Psoas muscle (tissue), 8 donors: ENCODE measurements around the gene RNF213. TPM values are rescaled to one million over a fixed set of nuclear protein-coding genes. Genes with fewer than 3 reads are reported as not detected.
A peak's percentile ranks its signal among the peaks of the same experiment; 100 is the strongest.

ENCODE experiments used
- ATAC-seq, 4 donors: fragments of 200-7000 bp; cut with Tn5 transposase; one replicate each; pipeline ENCODE4 v1.9.1; 2020; ENCODE audit warnings: moderate library complexity in 3 of 4, mild to moderate bottlenecking in 2 of 4
- DNase-seq, 2 donors: peaks; one replicate each; pipeline ENCODE4 v3.0.0-alpha.2; 2020
- H3K27ac ChIP-seq: fragments of 200-600 bp; one replicate; pipeline ENCODE4 v1.8.0; 2022
- H3K27me3 ChIP-seq, 3 donors: fragments of 200-600 bp in 1 of 3; one replicate each; pipeline versions ENCODE4 v1.6.1 to v1.8.0; 2013 to 2022; ENCODE audit warnings: low read length in 2 of 3, mild to moderate bottlenecking in 2 of 3, moderate library complexity in 1 of 3; ENCODE audit not compliant: insufficient read depth in 3 of 3
- H3K36me3 ChIP-seq, 2 donors: fragments of 200-600 bp in 1 of 2; one replicate each; pipeline versions ENCODE4 v1.6.1 to v1.8.0; 2013 to 2022; ENCODE audit warnings: low read depth in 1 of 2, mild to moderate bottlenecking in 1 of 2, moderate library complexity in 1 of 2; ENCODE audit not compliant: insufficient read depth in 1 of 2
- H3K4me1 ChIP-seq: fragments of 200-600 bp; one replicate; pipeline ENCODE4 v1.8.0; 2022
- H3K4me3 ChIP-seq: fragments of 200-600 bp; one replicate; pipeline ENCODE4 v1.8.0; 2022; ENCODE audit warnings: mild to moderate bottlenecking
- H3K9me3 ChIP-seq: fragments of 200-600 bp; one replicate; pipeline ENCODE4 v1.8.0; 2022
- WGBS, 3 donors: extraction: QIAGEN DNeasy Blood & Tissue Kit; methylation state at CpG; one replicate each; pipeline versions ENCODE4 v1.1.6 to v1.1.7; 2013; 5-methylcytosine and 5-hydroxymethylcytosine counted together
- intact Hi-C, 2 donors: fragments of 100-400 bp; cut with DNase I; formaldehyde crosslinking; loops; one replicate each; pipeline versions ENCODE4 v1.11.0 to v1.14.2; 2022
- polyA plus RNA-seq, 3 donors: library from polyadenylated mRNA; stranded (reverse); fragments of 200-250 nt; gene quantifications; one replicate each; pipeline ENCODE4 v1.2.3, GENCODE V29; 2013
- total RNA-seq, 4 donors: library from RNA; stranded (reverse); fragmentation: NEBNext Ultra II Directional in 2 of 4; extraction: Animal tissue kit (Norgen Biotek cat#: 25700) in 2 of 4; gene quantifications; one replicate each; pipeline versions ENCODE4 v1.2.1 to v1.2.4, GENCODE V29; 2021 to 2023
- TF ChIP-seq, protein P1 (sequence below): fragments of 200-600 bp; IDR thresholded peaks from one replicate; pipeline ENCODE4 v1.8.0; 2022; ENCODE audit warnings: antibody characterized with exemption
- donor health status: healthy with polysubstance abuse.
- donor health status: DM: no; HTN: no; CAD: no; lungs with moderate emphysema.
- donor health status: Bipolar disorder and iron deficiency.
- donor health status: healthy.
- donor health status: DM: yes; HTN: yes; CAD: no.
- donor health status: DM: no; HTN: no; CAD: no.
- donor health status: DM: no; HTN: no; CAD: no.
- donor health status: DM: yes; HTN: yes; CAD: no.

Gene RNF213
- total and polyA plus RNA-seq, 7 donors, result 10.2 to 42.0 (median 33.7) TPM

DNA sequence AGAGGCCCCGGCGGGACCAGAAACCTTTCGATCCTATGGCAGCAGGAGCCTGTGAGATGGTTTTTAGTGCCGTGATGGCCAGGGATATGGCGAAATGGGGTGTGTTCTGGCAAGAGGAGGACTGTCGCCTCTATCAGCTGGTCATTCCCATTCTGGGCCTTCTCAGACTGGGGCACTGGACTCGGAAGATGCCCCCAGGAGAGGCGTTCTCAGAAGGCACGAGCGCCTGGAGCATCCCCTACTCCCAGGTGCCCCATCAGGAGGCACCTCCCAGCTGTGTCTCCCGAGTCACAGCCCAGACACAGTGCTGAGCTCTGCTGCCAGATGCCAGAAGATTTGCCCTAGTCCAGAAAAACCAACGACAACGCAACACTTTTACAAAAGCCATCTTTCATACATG lies 99.7 kb downstream of the RNF213 start:
- no peaks in the 10 kb centered on the region for H3K9me3 ChIP-seq
- no peak for ATAC-seq
- H3K36me3 ChIP-seq, result peaks cover 10 to 96% of the 10 kb centered on the region in 2 donors
- TF ChIP-seq, protein P1, sequence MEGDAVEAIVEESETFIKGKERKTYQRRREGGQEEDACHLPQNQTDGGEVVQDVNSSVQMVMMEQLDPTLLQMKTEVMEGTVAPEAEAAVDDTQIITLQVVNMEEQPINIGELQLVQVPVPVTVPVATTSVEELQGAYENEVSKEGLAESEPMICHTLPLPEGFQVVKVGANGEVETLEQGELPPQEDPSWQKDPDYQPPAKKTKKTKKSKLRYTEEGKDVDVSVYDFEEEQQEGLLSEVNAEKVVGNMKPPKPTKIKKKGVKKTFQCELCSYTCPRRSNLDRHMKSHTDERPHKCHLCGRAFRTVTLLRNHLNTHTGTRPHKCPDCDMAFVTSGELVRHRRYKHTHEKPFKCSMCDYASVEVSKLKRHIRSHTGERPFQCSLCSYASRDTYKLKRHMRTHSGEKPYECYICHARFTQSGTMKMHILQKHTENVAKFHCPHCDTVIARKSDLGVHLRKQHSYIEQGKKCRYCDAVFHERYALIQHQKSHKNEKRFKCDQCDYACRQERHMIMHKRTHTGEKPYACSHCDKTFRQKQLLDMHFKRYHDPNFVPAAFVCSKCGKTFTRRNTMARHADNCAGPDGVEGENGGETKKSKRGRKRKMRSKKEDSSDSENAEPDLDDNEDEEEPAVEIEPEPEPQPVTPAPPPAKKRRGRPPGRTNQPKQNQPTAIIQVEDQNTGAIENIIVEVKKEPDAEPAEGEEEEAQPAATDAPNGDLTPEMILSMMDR, result no peak
- no peak overlapping the region for H3K27ac ChIP-seq
- DNase-seq, result no peak
- H3K27me3 ChIP-seq, result no peaks in the 10 kb centered on the region
- intact Hi-C loops, result loop anchor here in 1 of 2 donors (10.0 kb wide), 3 partner anchors 166 to 256 kb away; partner anchors contain the start of gene GAA
- WGBS, 3 donors, result 90 to 94% (median 93%) methylated on average over 13 of the region's 13 CpGs
- H3K4me3 ChIP-seq, result no peak overlapping the region
- H3K4me1 ChIP-seq, result no peaks in the 10 kb centered on the region

DNA sequence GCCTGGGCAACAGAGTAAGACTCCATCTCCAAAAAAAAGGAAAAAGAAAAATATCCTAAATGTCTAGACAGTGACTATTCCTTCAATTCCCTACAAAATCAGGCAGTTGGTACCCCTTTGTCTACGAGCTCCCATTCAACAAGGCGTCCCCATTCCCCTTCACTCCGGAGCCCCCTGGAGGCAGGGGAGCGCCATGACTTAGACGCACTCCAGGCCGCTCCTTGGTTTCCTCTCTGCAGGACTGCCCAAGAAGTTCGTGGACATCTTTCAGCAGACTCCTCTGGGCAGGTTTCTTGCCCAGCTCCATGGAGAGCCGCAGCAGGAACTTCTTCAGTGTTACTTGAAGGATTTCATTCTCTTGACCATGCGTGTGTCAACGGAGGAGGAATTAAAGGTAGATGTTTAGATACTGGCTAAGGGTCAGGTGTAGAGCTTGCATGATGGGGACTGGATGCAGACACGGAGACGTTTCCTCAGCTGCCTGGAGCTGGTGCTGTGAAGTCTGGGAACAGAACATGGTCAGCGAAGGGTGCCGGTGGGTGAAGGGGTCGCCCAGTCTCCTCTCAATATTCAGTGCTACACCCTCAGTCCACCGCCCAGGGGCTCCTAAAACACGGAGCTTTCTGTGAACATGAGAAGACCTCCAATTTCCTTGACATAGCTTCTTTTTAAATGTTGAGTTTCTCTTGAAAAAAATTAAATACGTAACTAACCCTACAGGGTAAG lies 101.0 kb downstream of the RNF213 start:
- intact Hi-C loops, result loop anchor here in 1 of 2 donors (10.0 kb wide), 3 partner anchors 167 to 257 kb away; partner anchors contain the start of gene GAA
- peak in 1 of 4 donors; percentile 49 for ATAC-seq

DNA sequence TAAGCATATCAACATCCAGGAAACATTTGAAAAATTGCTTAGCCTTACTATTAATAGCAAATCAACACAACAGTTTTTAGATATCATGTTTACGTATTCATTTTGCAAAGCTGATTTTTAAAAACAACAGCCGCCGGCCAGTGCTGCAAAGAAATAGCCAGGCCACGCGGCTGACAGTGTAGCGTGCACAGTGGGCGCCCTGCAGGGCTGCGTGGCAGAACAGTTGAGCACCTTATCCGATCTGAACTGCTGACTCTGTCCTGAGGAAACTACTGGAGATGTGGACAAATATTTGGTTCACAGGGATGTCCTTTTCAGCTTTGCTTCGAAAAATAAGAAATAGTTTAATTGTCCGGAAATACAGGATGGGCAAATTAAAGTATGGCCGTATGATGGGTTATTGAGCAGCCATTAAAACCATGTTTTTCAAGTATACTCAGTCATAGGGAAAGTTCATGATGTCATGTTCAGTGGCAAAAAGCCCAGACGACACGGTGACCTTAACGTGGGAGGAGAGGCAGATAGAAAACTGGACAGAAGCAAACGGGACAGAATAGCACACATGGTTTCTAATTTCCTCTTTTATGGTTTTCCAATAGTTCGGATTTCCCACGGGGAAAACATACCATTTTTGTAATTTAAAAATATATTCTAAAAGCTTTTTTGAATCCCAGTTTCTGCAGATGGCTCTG lies 101.9 kb downstream of the RNF213 start:
- TF ChIP-seq, protein P1, result no peak
- ATAC-seq (peak in 1 of 4 donors; percentile 46), DNase-seq (peak; percentile 33 to 44)
- no peaks in the 10 kb centered on the region for H3K9me3 ChIP-seq
- no peaks in the 10 kb centered on the region for H3K27me3 ChIP-seq
- 61 to 73% (median 64%) methylated on average over 18 of the region's 18 CpGs for WGBS, 3 donors
- peaks cover 10 to 98% of the 10 kb centered on the region in 2 donors for H3K36me3 ChIP-seq
- no peak overlapping the region for H3K27ac ChIP-seq
- no peak overlapping the region for H3K4me3 ChIP-seq
- intact Hi-C loops, result loop anchor here in 1 of 2 donors (10.0 kb wide), 3 partner anchors 168 to 258 kb away; partner anchors contain the start of gene GAA
- no peaks in the 10 kb centered on the region for H3K4me1 ChIP-seq

More for the DNA sequence above, 101.0 kb downstream of the RNF213 start:
- Histone ChIP-seq H3K27me3 (no peaks in the 10 kb centered on the region), H3K4me1 (no peaks in the 10 kb centered on the region), H3K27ac (no peak overlapping the region), H3K36me3 (peaks cover 10 to 98% of the 10 kb centered on the region in 2 donors), H3K9me3 (no peaks in the 10 kb centered on the region), H3K4me3 (no peak overlapping the region)
- 91 to 94% (median 92%) methylated on average over 18 of the region's 18 CpGs for WGBS, 3 donors
- peak in 1 of 2 donors; percentile 49 for DNase-seq
- TF ChIP-seq, protein P1, result peak; percentile 18

DNA sequence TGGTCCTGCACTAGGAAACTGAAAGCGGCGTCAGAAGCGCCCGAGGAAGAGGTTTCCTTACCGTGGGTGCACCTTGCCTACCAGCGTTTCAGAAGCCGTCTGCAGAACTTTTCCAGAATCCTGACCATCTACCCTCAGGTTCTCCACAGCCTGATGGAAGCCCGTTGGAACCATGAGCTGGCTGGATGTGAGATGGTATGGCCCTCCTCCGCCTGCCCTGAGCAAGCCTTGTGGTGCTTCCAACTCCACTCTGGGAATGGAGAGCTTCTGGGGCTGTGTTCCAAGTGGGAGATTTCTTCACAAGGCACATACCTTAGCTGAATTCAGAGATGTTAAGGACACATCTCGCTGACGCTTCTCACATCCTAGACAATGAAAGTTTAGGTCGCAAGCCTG lies 102.5 kb downstream of the RNF213 start:
- intact Hi-C loops, result loop anchor here in 1 of 2 donors (10.0 kb wide), 3 partner anchors 168 to 258 kb away; partner anchors contain the start of gene GAA
- ATAC-seq, result peak in 2 of 4 donors; percentile 6 to 28
- peak in 1 of 2 donors; percentile 22 for DNase-seq

More for the DNA sequence above, 102.5 kb downstream of the RNF213 start:
- WGBS, 3 donors, result 83 to 84% (median 83%) methylated on average over 12 of the region's 12 CpGs
- Histone ChIP-seq H3K27ac (no peak overlapping the region), H3K27me3 (no peaks in the 10 kb centered on the region), H3K9me3 (no peaks in the 10 kb centered on the region), H3K36me3 (peaks cover 10 to 98% of the 10 kb centered on the region in 2 donors), H3K4me3 (no peak overlapping the region), H3K4me1 (no peaks in the 10 kb centered on the region)
- TF ChIP-seq, protein P1, result no peak
